Duodenal mucosa (tissue), 2 donors: Measurements from ENCODE around the gene GGNBP2.

ENCODE experiments used
- H3K27ac ChIP-seq: one replicate; pipeline ENCODE4 v1.7.0; 2013; ENCODE audit warnings: low read depth, low read length
- H3K27me3 ChIP-seq, 2 donors: one replicate each; pipeline ENCODE4 v1.7.0; 2013; ENCODE audit warnings: low read length in 2 of 2, control low read depth in 1 of 2; ENCODE audit not compliant: insufficient read depth in 2 of 2, control insufficient read depth in 1 of 2
- H3K36me3 ChIP-seq, 2 donors: one replicate each; pipeline ENCODE4 v1.7.0; 2013; ENCODE audit warnings: low read length in 2 of 2, control low read depth in 1 of 2; ENCODE audit not compliant: insufficient read depth in 2 of 2, control insufficient read depth in 1 of 2
- H3K4me1 ChIP-seq, 2 donors: one replicate each; pipeline ENCODE4 v1.7.0; 2013; ENCODE audit warnings: low read length in 2 of 2, control low read depth in 1 of 2; ENCODE audit not compliant: insufficient read depth in 2 of 2, control insufficient read depth in 1 of 2
- H3K4me3 ChIP-seq, 2 donors: one replicate each; pipeline ENCODE4 v1.7.0; 2013; ENCODE audit warnings: low read length in 2 of 2, low read depth in 1 of 2
- H3K9ac ChIP-seq, 2 donors: one replicate each; pipeline ENCODE4 v1.7.0; 2013; ENCODE audit warnings: low read length in 2 of 2, low read depth in 1 of 2
- H3K9me3 ChIP-seq, 2 donors: one replicate each; pipeline ENCODE4 v1.7.0; 2013; ENCODE audit warnings: low read length in 2 of 2, control low read depth in 1 of 2; ENCODE audit not compliant: control insufficient read depth in 1 of 2

The GGNBP2 gene

GRCh38 chr17:36512641-36513040 lies 32.1 kb upstream of the GGNBP2 start:
- no peak overlapping the region for H3K4me3 ChIP-seq
- no peaks in the 10 kb centered on the region for H3K4me1 ChIP-seq
- no peaks in the 10 kb centered on the region for H3K9me3 ChIP-seq
- peaks cover 12 to 75% of the 10 kb centered on the region in 2 donors for H3K36me3 ChIP-seq
- no peak overlapping the region for H3K27ac ChIP-seq
- no peaks in the 10 kb centered on the region for H3K27me3 ChIP-seq
- H3K9ac ChIP-seq, result no peak overlapping the region

GRCh38 chr17:36514856-36515255 lies 29.9 kb upstream of the GGNBP2 start:
- no peaks in the 10 kb centered on the region for H3K4me1 ChIP-seq
- no peak overlapping the region for H3K9ac ChIP-seq
- no peak overlapping the region for H3K4me3 ChIP-seq
- H3K36me3 ChIP-seq, result peaks cover 12 to 71% of the 10 kb centered on the region in 2 donors
- no peak overlapping the region for H3K27ac ChIP-seq
- no peaks in the 10 kb centered on the region for H3K27me3 ChIP-seq
- no peaks in the 10 kb centered on the region for H3K9me3 ChIP-seq

GRCh38 chr17:36515837-36516236 lies 28.9 kb upstream of the GGNBP2 start:
- Histone ChIP-seq H3K9ac (no peak overlapping the region), H3K27me3 (no peaks in the 10 kb centered on the region), H3K9me3 (no peaks in the 10 kb centered on the region), H3K36me3 (peaks cover 9 to 70% of the 10 kb centered on the region in 2 donors), H3K27ac (no peak overlapping the region), H3K4me1 (no peaks in the 10 kb centered on the region), H3K4me3 (no peak overlapping the region)

GRCh38 chr17:36523113-36523512 lies 21.6 kb upstream of the GGNBP2 start:
- no peak overlapping the region for H3K4me3 ChIP-seq
- H3K9me3 ChIP-seq, result no peaks in the 10 kb centered on the region
- H3K27ac ChIP-seq, result no peak overlapping the region
- H3K9ac ChIP-seq, result no peak overlapping the region
- H3K4me1 ChIP-seq, result no peaks in the 10 kb centered on the region
- no peaks in the 10 kb centered on the region for H3K27me3 ChIP-seq
- H3K36me3 ChIP-seq, result peaks cover 31 to 61% of the 10 kb centered on the region in 2 donors

GRCh38 chr17:36524428-36524876 lies 20.3 kb upstream of the GGNBP2 start:
- H3K9ac ChIP-seq, result no peak overlapping the region
- no peak overlapping the region for H3K4me3 ChIP-seq
- no peaks in the 10 kb centered on the region for H3K9me3 ChIP-seq
- no peaks in the 10 kb centered on the region for H3K4me1 ChIP-seq
- no peak overlapping the region for H3K27ac ChIP-seq
- H3K27me3 ChIP-seq, result no peaks in the 10 kb centered on the region
- H3K36me3 ChIP-seq, result peaks cover 31 to 65% of the 10 kb centered on the region in 2 donors

GRCh38 chr17:36525113-36525512 lies 19.6 kb upstream of the GGNBP2 start:
- Histone ChIP-seq H3K27me3 (no peaks in the 10 kb centered on the region), H3K27ac (no peak overlapping the region), H3K4me1 (no peaks in the 10 kb centered on the region), H3K36me3 (peaks cover 31 to 60% of the 10 kb centered on the region in 2 donors), H3K9me3 (no peaks in the 10 kb centered on the region), H3K4me3 (no peak overlapping the region), H3K9ac (no peak overlapping the region)

- H3K4me1 ChIP-seq, result no peaks in the 10 kb centered on the region
- no peak overlapping the region for H3K4me3 ChIP-seq
- H3K36me3 ChIP-seq, result peaks cover 31 to 54% of the 10 kb centered on the region in 2 donors
Measured at GRCh38 chr17:36525888-36526287, 18.8 kb upstream of the GGNBP2 start.

GRCh38 chr17:36527621-36528250 lies 17.0 kb upstream of the GGNBP2 start:
- Histone ChIP-seq H3K4me3 (no peak overlapping the region), H3K9ac (no peak overlapping the region), H3K4me1 (no peaks in the 10 kb centered on the region), H3K9me3 (no peaks in the 10 kb centered on the region), H3K27me3 (no peaks in the 10 kb centered on the region), H3K27ac (no peak overlapping the region), H3K36me3 (peaks cover 38 to 67% of the 10 kb centered on the region in 2 donors)

More at GRCh38 chr17:36525888-36526287, 18.8 kb upstream of the GGNBP2 start:
- Histone ChIP-seq H3K27me3 (no peaks in the 10 kb centered on the region), H3K9me3 (no peaks in the 10 kb centered on the region), H3K27ac (no peak overlapping the region), H3K9ac (no peak overlapping the region)

- H3K4me3 ChIP-seq, result no peak overlapping the region
- H3K27ac ChIP-seq, result no peak overlapping the region
- no peak overlapping the region for H3K9ac ChIP-seq
- peaks cover 0 to 9% of the 10 kb centered on the region in 2 donors for H3K4me1 ChIP-seq
- no peaks in the 10 kb centered on the region for H3K27me3 ChIP-seq
- H3K9me3 ChIP-seq, result no peaks in the 10 kb centered on the region
- H3K36me3 ChIP-seq, result peaks cover 41 to 67% of the 10 kb centered on the region in 2 donors
Measured at GRCh38 chr17:36529121-36529520, 15.6 kb upstream of the GGNBP2 start.

- Histone ChIP-seq H3K4me1 (peaks cover 5 to 15% of the 10 kb centered on the region in 2 donors), H3K36me3 (peaks cover 20 to 43% of the 10 kb centered on the region in 2 donors), H3K27ac (no peak overlapping the region), H3K9ac (no peak overlapping the region), H3K9me3 (no peaks in the 10 kb centered on the region), H3K4me3 (no peak overlapping the region), H3K27me3 (no peaks in the 10 kb centered on the region)
Measured at GRCh38 chr17:36532435-36532975, 12.2 kb upstream of the GGNBP2 start.
